ENCODE measurements around the gene MLXIP. TPM values are rescaled to one million over a fixed set of nuclear protein-coding genes. Genes with fewer than 3 reads are reported as not detected.

Gene MLXIP
- total and polyA plus RNA-seq, 9 of the 15 experiments (the other 6 are each of a cell fraction or from before 2014, with no cell fraction given), result 2.2 to 66.3 (median 18.1) TPM

GRCh38 chr12:122064025-122064777 lies 14.4 kb upstream of the MLXIP start (continued):
- peak; percentile 89 for TF ChIP-seq VEZF1 (CRISPR knock-in tag; IDR thresholded peaks at IDR 0.05)
- no peak for TF ChIP-seq ZNF253 (CRISPR knock-in tag; conservative IDR thresholded peaks at IDR 0.05)
- peak; percentile 91 to 92 for TF ChIP-seq MNT (conservative IDR thresholded peaks at IDR 0.05)
- peak; percentile 66; the same call in 1 of the 2 replicates for TF ChIP-seq ARID3A (IDR thresholded peaks at IDR 0.05; ENCODE audit: borderline replicate concordance, low read depth, low read length)
- TF ChIP-seq KLF13 (tag; IDR thresholded peaks at IDR 0.05; ENCODE audit: borderline replicate concordance, low read depth), result peak; percentile 81; the same call in 1 of the 2 replicates
- TF ChIP-seq HDAC1 (IDR thresholded peaks at IDR 0.05), result peak in 1 of 2 experiments; percentile 67; a peak in 2 of 4 replicates
- peak; percentile 50; the same call in 1 of the 2 replicates for TF ChIP-seq ZBTB34 (CRISPR knock-in tag; IDR thresholded peaks at IDR 0.05)
- peak; percentile 76 to 95 (median 82) for TF ChIP-seq YY1 (IDR thresholded peaks at IDR 0.05; ENCODE audit: borderline replicate concordance in 1 of 3, control insufficient read depth in 1 of 3, extremely low read depth in 1 of 3, insufficient read depth in 3 of 3, insufficient read length in 1 of 3, insufficient replicate concordance in 2 of 3, low read depth in 1 of 3, low read length in 2 of 3)
- TF ChIP-seq BRD9 (IDR thresholded peaks at IDR 0.05; ENCODE audit: low read depth, partially characterized antibody), result peak; percentile 63
- peak; percentile 93 for TF ChIP-seq SP1 (CRISPR knock-in tag; IDR thresholded peaks at IDR 0.05)
- no peak for TF ChIP-seq GATAD2A (IDR thresholded peaks at IDR 0.05)
- TF ChIP-seq HINFP (tag; conservative IDR thresholded peaks at IDR 0.05; ENCODE audit: low read depth), result peak; percentile 79
- peak; percentile 30 to 74; a peak in 1 of 4 replicates for TF ChIP-seq SIN3A (IDR thresholded peaks at IDR 0.05; ENCODE audit: borderline replicate concordance in 2 of 2, control insufficient read depth in 1 of 2, low read depth in 2 of 2, low read length in 2 of 2)
- peak; percentile 82; the same call in 1 of the 2 replicates for TF ChIP-seq HBP1 (CRISPR knock-in tag; IDR thresholded peaks at IDR 0.05)
- TF ChIP-seq SAFB (IDR thresholded peaks at IDR 0.05; ENCODE audit: borderline replicate concordance, low read depth, low read length), result no peak

Data from K562 (cell line).